NCI-H1417 (cell line): Measurements from ENCODE around the gene OARD1.

ENCODE experiments used
- DNase-seq, 3 experiments: peaks; one replicate each; lab custom pipeline; 2025; lab: John Stamatoyannopoulos, UW

OARD1 gene

DNA sequence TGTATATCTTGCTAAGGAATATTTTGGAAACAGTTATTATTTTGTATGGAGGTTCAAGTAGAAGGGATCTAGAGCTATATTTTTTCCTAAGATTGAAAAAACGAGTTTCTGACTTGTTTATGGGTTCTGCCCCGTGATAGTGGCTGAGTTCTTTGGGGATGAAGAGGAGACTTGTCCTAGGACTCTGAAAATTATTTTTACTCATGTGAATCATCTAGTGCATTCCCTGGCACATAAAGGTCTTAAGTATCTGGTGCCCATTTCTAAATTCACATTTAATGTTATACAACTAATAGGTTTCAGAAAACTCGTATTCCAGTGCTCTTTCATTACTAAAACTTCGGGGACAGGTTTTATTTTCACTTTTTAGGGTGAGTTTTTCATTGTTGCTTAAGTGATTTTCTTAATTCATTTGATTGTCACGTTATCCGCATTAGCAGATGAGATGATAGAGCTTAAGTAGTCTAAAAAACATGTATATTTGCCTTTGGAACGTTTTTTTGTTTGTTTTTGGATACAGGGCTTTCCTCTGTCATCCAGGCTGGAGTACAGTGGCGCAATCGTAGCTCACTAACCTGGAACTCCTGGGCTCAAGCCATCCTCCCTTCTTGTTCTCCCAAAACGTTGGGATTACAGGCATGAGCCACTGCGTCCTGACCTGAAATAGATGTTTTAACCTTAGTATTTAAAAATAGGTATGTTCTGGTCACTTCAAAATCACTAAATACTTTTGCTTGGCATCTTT is 2.7 kb upstream of the OARD1 start:
- peak in 1 of 3 experiments; percentile 16 for DNase-seq

GRCh38 chr6:41073968-41074691 is 2.0 kb upstream of the OARD1 start:
- DNase-seq, result peak in 2 of 3 experiments; percentile 60 to 76

GRCh38 chr6:41073203-41073967 is 1.2 kb upstream of the OARD1 start:
- peak; percentile 58 to 85 (median 82) for DNase-seq

GRCh38 chr6:41072836-41073202 is 663 bp upstream of the OARD1 start, which contains the start of gene NFYA:
NFYA (plus strand) TSS chr6:41072974; CDS start chr6:41079090, 6,116 bp downstream.
- DNase-seq, result no peak

DNA sequence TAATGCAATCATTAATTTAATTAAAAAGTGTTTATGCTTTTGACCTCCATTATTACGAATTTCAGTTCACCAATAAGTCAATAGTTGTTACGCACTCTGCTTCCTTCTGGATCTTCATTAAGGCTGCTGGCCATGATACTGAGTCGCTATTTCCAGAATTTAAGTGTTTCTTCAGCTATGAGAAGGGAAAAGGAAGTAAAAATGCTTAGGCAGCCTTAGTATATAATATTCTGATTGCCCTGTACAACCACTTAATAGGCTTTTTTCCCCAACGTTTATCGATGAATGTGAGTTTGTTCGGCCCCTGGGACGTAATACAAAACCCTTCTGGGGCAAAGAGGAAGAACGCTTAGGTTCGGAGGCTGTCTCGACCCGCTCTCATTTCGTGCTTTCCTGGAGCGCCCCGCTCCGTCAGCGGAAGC is 644 bp downstream of the OARD1 start:
- DNase-seq, result no peak

DNA sequence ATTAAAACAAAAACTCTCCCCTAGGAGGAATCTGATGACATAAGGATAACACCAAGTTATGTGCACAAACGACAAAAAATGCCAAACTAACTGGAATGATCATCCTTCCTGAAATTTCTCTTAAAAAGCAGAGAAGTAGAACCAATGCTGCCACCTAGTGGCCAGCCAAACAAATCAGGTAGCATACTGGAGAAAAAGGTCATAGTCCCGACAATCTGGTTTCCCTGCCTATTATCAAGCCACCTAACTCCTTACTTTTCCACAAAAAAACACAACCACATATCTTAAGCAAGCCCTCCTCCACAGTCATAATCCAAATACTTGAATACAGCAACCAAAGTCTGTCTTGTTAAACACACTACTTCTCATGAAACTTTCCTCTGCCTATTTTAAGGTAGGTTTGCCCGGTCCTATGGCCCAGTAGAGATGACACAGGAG is 5.3 kb downstream of the OARD1 start:
- peak; percentile 35 to 85 (median 81) for DNase-seq

DNA sequence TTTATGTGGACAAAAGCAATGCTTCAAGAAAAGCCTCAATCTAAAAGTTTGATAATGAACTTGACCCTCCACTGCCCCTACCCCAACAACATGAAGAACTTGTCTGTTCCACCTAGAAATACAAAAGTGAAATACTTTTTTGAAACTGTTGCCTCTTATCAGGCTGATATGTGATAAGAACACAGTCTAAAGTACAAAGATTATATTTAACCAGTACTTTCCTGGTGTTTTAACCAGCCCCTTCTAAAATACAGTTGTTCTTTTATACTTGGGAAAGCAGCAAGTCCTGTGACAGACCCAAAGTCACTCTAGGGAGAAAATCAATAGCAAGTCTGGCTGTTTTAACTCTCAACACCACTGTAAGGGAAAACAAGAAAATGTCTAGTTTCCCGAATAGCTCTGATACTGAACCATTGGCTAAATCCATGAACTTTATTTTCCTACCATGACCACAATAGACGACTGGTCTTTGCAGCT is 6.6 kb downstream of the OARD1 start:
- DNase-seq, result no peak

DNA sequence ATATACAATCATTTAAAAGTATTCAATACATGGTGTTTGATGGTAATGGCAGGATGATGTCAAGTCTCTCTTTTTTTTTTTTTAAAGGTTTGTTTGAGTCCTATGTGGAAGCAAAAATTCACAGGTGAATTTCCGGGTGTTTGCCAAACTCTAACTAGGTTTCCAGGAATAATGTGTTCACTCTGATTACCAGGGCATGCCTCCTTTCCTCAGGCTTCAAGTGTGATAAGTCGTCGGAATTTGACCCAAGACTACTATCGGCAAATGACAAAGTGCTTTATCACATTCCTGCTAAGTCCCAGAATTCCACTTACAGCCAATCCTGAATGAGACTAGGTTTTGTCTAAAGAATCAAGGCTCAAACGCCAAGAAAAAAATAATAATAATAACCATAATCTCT is 7.3 kb downstream of the OARD1 start:
- no peak for DNase-seq

- no peak for DNase-seq
These were observed 8.3 kb downstream of the OARD1 start for GRCh38 chr6:41063884-41064285.

- DNase-seq, result no peak
These were observed 10.1 kb downstream of the OARD1 start for GRCh38 chr6:41062056-41062455.

- DNase-seq, result no peak
These were observed 10.9 kb downstream of the OARD1 start for GRCh38 chr6:41061196-41061726.

GRCh38 chr6:41059556-41059955 is 12.6 kb downstream of the OARD1 start:
- no peak for DNase-seq

DNA sequence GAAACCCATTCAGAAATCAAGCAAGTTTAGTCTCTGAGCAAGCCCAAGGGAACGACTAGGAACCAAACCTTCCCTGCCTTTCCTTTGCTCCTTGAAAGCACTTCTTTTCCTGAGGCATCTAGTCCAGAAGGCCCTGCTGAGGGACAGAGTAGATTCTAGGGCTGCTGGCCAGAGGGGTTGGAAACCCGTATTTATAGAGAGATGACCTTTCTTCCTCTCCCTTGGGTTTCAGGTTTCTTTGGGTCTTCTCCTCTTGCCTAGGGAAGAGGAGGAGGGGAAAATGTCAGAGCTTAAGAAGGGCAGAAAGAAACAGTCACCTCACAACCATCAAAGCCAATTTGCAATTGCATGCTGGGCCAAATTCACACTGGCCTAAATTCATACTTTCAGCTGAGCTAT is 13.4 kb downstream of the OARD1 start:
- DNase-seq, result no peak

- DNase-seq, result no peak
These were observed 15.2 kb downstream of the OARD1 start for GRCh38 chr6:41056768-41057490.

DNA sequence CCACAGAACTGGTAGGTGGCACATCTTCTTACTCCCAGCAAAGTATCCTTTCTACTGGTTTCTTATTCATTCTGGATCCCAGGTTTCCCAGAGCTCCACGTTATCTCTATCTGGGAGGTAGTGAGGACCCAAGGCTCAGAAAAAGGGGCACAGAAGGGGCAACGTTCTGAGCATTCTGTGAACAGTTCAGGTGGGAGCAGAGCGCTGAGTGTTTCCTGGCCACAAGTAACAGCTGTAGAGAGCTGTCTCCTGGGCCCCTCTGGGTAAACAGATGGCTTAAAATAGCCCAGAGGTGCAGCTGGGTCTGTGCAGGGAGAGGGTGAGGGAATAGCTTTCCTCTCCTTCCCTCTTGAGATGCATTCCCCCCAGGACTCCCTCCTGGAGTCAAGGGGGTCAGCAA is 17.0 kb downstream of the OARD1 start:
- peak; percentile 29 to 65 (median 31) for DNase-seq

DNA sequence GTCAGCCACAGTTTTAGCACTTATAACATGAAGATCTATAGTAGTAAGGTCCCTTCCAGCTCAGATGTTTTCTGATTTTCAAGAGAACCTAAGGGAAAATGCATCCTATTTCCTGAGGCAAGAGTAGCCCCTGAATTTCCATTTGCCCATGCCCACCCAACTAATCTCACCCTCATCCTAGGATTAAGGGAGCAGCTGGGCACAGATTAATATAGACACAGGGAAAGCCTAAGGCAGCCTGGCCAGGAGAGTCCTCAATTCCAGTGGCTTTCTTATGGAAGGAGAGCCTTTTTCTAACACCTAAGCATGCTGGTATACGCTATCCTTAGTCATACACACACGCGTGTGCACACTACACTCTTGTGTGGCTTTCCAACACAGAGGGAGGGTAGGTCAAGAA is 17.6 kb downstream of the OARD1 start:
- no peak for DNase-seq

DNA sequence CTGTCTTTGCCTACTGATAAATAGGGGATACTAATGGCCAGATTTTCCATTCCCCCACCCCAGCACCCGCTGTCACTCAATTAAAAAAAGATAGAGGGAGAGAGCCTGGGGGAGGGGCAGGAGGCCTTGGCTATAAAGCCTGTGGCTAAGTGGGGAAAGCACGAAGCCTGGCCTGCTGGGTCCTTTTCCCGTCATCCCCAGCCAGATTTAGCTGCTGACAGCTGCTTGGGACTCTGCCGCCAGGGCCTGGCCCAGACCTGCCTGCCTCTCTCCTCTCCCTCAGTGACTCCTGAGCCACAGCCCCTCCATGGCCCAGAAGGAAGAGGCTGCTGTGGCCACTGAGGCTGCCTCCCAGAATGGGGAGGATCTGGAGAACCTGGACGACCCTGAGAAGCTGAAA is 19.1 kb downstream of the OARD1 start, which contains the start of gene APOBEC2:
TSS of gene APOBEC2 (plus strand) at position 162 of the 400 bp plus-strand sequence. CDS start at position 308, 146 bp downstream.
- DNase-seq, result peak in 1 of 3 experiments; percentile 31

- DNase-seq, result no peak
These were observed 20.3 kb downstream of the OARD1 start for GRCh38 chr6:41051873-41052272.

DNA sequence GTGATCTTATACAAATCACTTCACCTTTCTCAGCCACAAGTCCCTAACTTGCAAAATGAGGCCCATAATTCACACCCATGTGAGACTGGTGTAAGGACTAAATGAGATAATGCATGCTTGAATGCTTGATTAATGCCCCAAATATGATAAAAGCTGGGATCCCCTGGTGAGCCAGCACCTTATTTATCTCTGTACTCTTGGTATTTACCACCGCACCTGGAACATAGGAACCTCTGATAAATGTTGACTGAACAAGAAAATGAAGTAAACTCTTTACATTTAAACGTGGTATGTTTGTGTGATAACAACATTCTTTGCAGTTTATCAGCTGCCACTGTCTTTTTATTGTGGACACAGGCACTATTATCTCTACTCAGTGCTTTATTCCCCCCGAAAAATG is 21.6 kb downstream of the OARD1 start:
- DNase-seq, result no peak

- no peak for DNase-seq
These were observed 22.2 kb downstream of the OARD1 start for GRCh38 chr6:41049955-41050354.

DNA sequence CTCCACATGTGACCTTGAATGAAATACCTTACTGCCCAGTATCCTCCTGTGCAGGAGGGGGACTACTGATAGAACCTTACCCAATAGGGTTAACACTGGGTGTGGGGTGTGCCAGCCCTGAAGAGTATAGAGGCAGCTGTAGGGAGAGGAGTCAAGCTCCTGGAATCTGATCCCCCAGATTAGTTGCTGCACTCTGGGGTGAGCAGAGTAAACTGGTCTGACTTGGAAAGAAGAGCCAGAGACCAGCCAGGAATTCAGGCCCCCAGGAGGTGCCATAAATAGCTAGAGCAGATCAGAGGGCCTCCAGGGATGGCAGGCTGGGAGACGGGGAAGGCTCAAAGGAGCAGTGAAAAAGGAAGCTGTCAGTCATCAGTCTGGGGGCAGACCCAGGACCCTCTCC is 22.6 kb downstream of the OARD1 start:
- DNase-seq, result no peak
